HEK293 (cell line): Measurements from ENCODE around the gene BCR.

Experiments used
- CTCF ChIA-PET: fragments of 350-600 bp; formaldehyde crosslinking; extraction: SDS; loops from one replicate; lab custom pipeline; 2021; ENCODE audit warnings: antibody characterized with exemption; lab: Yijun Ruan, JAX
- POLR2A ChIA-PET: fragments of 300-600 bp; formaldehyde crosslinking; extraction: SDS; loops from one replicate; lab custom pipeline; 2020; ENCODE audit warnings: antibody characterized with exemption, inconsistent platforms; lab: Yijun Ruan, JAX
- H3K27ac ChIP-seq: fragments of 200-500 bp; sonication (Bioruptor generic); 2 replicates; pipeline ENCODE4 v1.5.1; 2014; ENCODE audit warnings: low read depth, low read length, control low read depth, inconsistent platforms; ENCODE audit errors: extremely low read depth
- H3K36me3 ChIP-seq, 2 experiments: fragments of 200-500 bp in 1 of 2; sonication (Bioruptor generic) in 1 of 2; 1 replicate in 1 of 2; 2 replicates in 1 of 2; pipeline ENCODE4 v1.5.1; 2014 to 2017; ENCODE audit warnings: inconsistent platforms in 2 of 2, low read length in 2 of 2; ENCODE audit not compliant: control insufficient read depth in 2 of 2, insufficient read depth in 1 of 2
- H3K4me1 ChIP-seq: fragments of 200-500 bp; sonication (Bioruptor generic); 2 replicates; pipeline ENCODE4 v1.5.1; 2014; ENCODE audit warnings: mild to moderate bottlenecking, low read length, inconsistent platforms; ENCODE audit not compliant: control insufficient read depth, insufficient read depth
- H3K4me3 ChIP-seq: 2 replicates; pipeline ENCODE4 v1.5.1; 2011; ENCODE audit warnings: low read depth, mild to moderate bottlenecking, control low read depth, low read length, moderate library complexity
- H3K9me3 ChIP-seq: fragments of 200-500 bp; sonication (Bioruptor generic); 2 replicates; pipeline ENCODE4 v1.5.1; 2014; ENCODE audit warnings: low read depth, low read length, inconsistent platforms; ENCODE audit not compliant: control insufficient read depth, insufficient read depth
- KLF1 ChIP-seq: fragments of 450-650 bp; formaldehyde crosslinking; IDR thresholded peaks from 2 replicates; pipeline ENCODE4 v1.5.1; 2016; ENCODE audit warnings: missing biosample characterization, missing genetic modification characterization
- MEIS1 ChIP-seq: sonication (generic); formaldehyde crosslinking; IDR thresholded peaks from 2 replicates; pipeline ENCODE4 v1.8.1; 2022; ENCODE audit warnings: missing genetic modification reagents, mild to moderate bottlenecking, borderline replicate concordance
- SETDB1 ChIP-seq: IDR thresholded peaks from one replicate; pipeline ENCODE4 v1.6.1; 2017; ENCODE audit warnings: mild to moderate bottlenecking, low read length, moderate library complexity, mixed read lengths; ENCODE audit not compliant: insufficient read length
- ZBTB20 ChIP-seq: fragments of 450-650 bp; formaldehyde crosslinking; IDR thresholded peaks from 2 replicates; pipeline ENCODE4 v1.5.1; 2016; ENCODE audit warnings: missing biosample characterization, missing genetic modification characterization
- ZBTB44 ChIP-seq: fragments of 450-650 bp; IDR thresholded peaks from 2 replicates; pipeline ENCODE4 v1.5.1; 2018; ENCODE audit warnings: missing biosample characterization, mild to moderate bottlenecking, missing genetic modification characterization
- ZFHX2 ChIP-seq: fragments of 450-650 bp; formaldehyde crosslinking; conservative IDR thresholded peaks from 2 replicates; pipeline ENCODE4 v1.5.1; 2016; ENCODE audit warnings: missing biosample characterization, missing genetic modification characterization
- ZNF2 ChIP-seq: fragments of 450-650 bp; formaldehyde crosslinking; IDR thresholded peaks from 2 replicates; pipeline ENCODE4 v1.5.1; 2016; ENCODE audit warnings: missing biosample characterization, missing genetic modification characterization
- ZNF280D ChIP-seq: fragments of 450-650 bp; formaldehyde crosslinking; IDR thresholded peaks from 2 replicates; pipeline ENCODE4 v1.5.1; 2016; ENCODE audit warnings: missing biosample characterization, missing genetic modification characterization
- ZNF292 ChIP-seq: fragments of 450-650 bp; formaldehyde crosslinking; IDR thresholded peaks from 2 replicates; pipeline ENCODE4 v1.5.1; 2016; ENCODE audit warnings: low read depth, missing biosample characterization, missing genetic modification characterization, borderline replicate concordance
- ZNF394 ChIP-seq: fragments of 450-650 bp; formaldehyde crosslinking; IDR thresholded peaks from 2 replicates; pipeline ENCODE4 v1.5.1; 2016; ENCODE audit warnings: missing biosample characterization, missing genetic modification characterization, mild to moderate bottlenecking, moderate library complexity, borderline replicate concordance
- ZNF639 ChIP-seq: fragments of 450-650 bp; formaldehyde crosslinking; IDR thresholded peaks from 2 replicates; pipeline ENCODE4 v1.5.1; 2016; ENCODE audit warnings: missing biosample characterization, missing genetic modification characterization
- ZNF658 ChIP-seq: fragments of 450-650 bp; formaldehyde crosslinking; IDR thresholded peaks from 2 replicates; pipeline ENCODE4; 2016; ENCODE audit warnings: missing biosample characterization, missing genetic modification characterization

BCR gene

GRCh38 chr22:23256986-23257888 is 76.9 kb downstream of the BCR start:
- Histone ChIP-seq H3K4me3 (no peak overlapping the region), H3K36me3 (peaks cover 0 to 86% of the 10 kb centered on the region in 2 experiments; a peak in 1 of 3 replicates), H3K4me1 (no peaks in the 10 kb centered on the region), H3K27ac (no peak overlapping the region), H3K9me3 (no peaks in the 10 kb centered on the region)
- CTCF ChIA-PET: interaction anchor here (1.5 kb wide), 1 partner anchor 25 kb away, joined by 3 read pairs; no protein-coding TSS in a partner anchor
- POLR2A ChIA-PET: no interaction called here
- TF ChIP-seq MEIS1 (no peak), ZBTB20 (tag by site-specific recombination) (no peak), KLF1 (tag by site-specific recombination) (peak; percentile 75; the same call in 1 of the 2 replicates), ZNF639 (tag by site-specific recombination) (no peak)

- Histone ChIP-seq H3K36me3 (peaks cover 0 to 92% of the 10 kb centered on the region in 2 experiments; a peak in 1 of 3 replicates), H3K9me3 (no peaks in the 10 kb centered on the region), H3K27ac (no peak overlapping the region), H3K4me1 (no peaks in the 10 kb centered on the region), H3K4me3 (no peak overlapping the region)
- CTCF ChIA-PET: interaction anchor here (0.6 to 1.5 kb wide), 3 partner anchors 24 to 566 kb away, joined by 3 read pairs; no protein-coding TSS in a partner anchor
- POLR2A ChIA-PET: no interaction called here
- no peak for TF ChIP-seq ZNF280D
Measured at GRCh38 chr22:23257889-23258825, 77.8 kb downstream of the BCR start.

- Histone ChIP-seq H3K4me3 (no peak overlapping the region), H3K27ac (no peak overlapping the region)
- TF ChIP-seq ZNF292 (tag by site-specific recombination): no peak
- TF ChIP-seq ZNF394: no peak
- TF ChIP-seq ZNF639 (tag by site-specific recombination): no peak
- no peak for TF ChIP-seq ZNF2 (tag by site-specific recombination)
- no peak for TF ChIP-seq ZNF658 (tag by site-specific recombination)
- no peak for TF ChIP-seq ZBTB44 (tag by site-specific recombination)
- TF ChIP-seq ZFHX2 (tag by site-specific recombination): 0 out of 2 replicates have a peak, but pooled peaks have one; percentile 26
- no peak for TF ChIP-seq SETDB1
- TF ChIP-seq, all 188 proteins: peak for 1
- H3K36me3 ChIP-seq: peaks cover 0 to 92% of the 10 kb centered on the region in 2 experiments; a peak in 1 of 3 replicates
- ChIA-PET CTCF (interaction anchor here (0.6 to 1.5 kb wide), 3 partner anchors 20 to 566 kb away, joined by 3 read pairs; no protein-coding TSS in a partner anchor), POLR2A (no interaction called here)
- no peaks in the 10 kb centered on the region for H3K9me3 ChIP-seq
- H3K4me1 ChIP-seq: no peaks in the 10 kb centered on the region
Measured at GRCh38 chr22:23258826-23259170, 78.5 kb downstream of the BCR start.
